ENCODE data around the gene CCL15. TPM values are rescaled to one million over a fixed set of nuclear protein-coding genes. Genes with fewer than 3 reads are reported as not detected.

Gene CCL15
- total and polyA plus RNA-seq, 2 of the 13 experiments (the other 11 are each of a cell fraction or from before 2014, with no cell fraction given), result 29.2 to 45.9 TPM

- TF ChIP-seq CENPBD1 (CRISPR knock-in tag; IDR thresholded peaks at IDR 0.05; ENCODE audit: borderline replicate concordance, low read depth), result no peak
- no peak for TF ChIP-seq ZSCAN21 (CRISPR knock-in tag; IDR thresholded peaks at IDR 0.05; ENCODE audit: borderline replicate concordance)
- TF ChIP-seq, protein P1, sequence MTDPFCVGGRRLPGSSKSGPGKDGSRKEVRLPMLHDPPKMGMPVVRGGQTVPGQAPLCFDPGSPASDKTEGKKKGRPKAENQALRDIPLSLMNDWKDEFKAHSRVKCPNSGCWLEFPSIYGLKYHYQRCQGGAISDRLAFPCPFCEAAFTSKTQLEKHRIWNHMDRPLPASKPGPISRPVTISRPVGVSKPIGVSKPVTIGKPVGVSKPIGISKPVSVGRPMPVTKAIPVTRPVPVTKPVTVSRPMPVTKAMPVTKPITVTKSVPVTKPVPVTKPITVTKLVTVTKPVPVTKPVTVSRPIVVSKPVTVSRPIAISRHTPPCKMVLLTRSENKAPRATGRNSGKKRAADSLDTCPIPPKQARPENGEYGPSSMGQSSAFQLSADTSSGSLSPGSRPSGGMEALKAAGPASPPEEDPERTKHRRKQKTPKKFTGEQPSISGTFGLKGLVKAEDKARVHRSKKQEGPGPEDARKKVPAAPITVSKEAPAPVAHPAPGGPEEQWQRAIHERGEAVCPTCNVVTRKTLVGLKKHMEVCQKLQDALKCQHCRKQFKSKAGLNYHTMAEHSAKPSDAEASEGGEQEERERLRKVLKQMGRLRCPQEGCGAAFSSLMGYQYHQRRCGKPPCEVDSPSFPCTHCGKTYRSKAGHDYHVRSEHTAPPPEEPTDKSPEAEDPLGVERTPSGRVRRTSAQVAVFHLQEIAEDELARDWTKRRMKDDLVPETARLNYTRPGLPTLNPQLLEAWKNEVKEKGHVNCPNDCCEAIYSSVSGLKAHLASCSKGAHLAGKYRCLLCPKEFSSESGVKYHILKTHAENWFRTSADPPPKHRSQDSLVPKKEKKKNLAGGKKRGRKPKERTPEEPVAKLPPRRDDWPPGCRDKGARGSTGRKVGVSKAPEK (CRISPR knock-in tag; IDR thresholded peaks at IDR 0.05; ENCODE audit: borderline replicate concordance), result no peak
- TF ChIP-seq, protein P2, sequence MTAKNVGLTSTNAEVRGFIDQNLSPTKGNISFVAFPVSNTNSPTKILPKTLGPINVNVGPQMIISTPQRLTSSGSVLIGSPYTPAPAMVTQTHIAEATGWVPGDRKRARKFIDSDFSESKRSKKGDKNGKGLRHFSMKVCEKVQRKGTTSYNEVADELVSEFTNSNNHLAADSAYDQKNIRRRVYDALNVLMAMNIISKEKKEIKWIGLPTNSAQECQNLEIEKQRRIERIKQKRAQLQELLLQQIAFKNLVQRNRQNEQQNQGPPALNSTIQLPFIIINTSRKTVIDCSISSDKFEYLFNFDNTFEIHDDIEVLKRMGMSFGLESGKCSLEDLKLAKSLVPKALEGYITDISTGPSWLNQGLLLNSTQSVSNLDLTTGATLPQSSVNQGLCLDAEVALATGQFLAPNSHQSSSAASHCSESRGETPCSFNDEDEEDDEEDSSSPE (CRISPR knock-in tag; IDR thresholded peaks at IDR 0.05), result no peak
- no peak for TF ChIP-seq ZBTB26 (CRISPR knock-in tag; IDR thresholded peaks at IDR 0.05; ENCODE audit: borderline replicate concordance)
- no peak for TF ChIP-seq ISL2 (CRISPR knock-in tag; IDR thresholded peaks at IDR 0.05)
- TF ChIP-seq, protein P3, sequence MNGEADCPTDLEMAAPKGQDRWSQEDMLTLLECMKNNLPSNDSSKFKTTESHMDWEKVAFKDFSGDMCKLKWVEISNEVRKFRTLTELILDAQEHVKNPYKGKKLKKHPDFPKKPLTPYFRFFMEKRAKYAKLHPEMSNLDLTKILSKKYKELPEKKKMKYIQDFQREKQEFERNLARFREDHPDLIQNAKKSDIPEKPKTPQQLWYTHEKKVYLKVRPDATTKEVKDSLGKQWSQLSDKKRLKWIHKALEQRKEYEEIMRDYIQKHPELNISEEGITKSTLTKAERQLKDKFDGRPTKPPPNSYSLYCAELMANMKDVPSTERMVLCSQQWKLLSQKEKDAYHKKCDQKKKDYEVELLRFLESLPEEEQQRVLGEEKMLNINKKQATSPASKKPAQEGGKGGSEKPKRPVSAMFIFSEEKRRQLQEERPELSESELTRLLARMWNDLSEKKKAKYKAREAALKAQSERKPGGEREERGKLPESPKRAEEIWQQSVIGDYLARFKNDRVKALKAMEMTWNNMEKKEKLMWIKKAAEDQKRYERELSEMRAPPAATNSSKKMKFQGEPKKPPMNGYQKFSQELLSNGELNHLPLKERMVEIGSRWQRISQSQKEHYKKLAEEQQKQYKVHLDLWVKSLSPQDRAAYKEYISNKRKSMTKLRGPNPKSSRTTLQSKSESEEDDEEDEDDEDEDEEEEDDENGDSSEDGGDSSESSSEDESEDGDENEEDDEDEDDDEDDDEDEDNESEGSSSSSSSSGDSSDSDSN (CRISPR knock-in tag; IDR thresholded peaks at IDR 0.05), result no peak
- TF ChIP-seq KLF11 (CRISPR knock-in tag; IDR thresholded peaks at IDR 0.05), result no peak
- no peak for TF ChIP-seq DNMT3B (CRISPR knock-in tag; conservative IDR thresholded peaks at IDR 0.05)
- no peak for TF ChIP-seq SIN3A (IDR thresholded peaks at IDR 0.05; ENCODE audit: borderline replicate concordance, low read depth, low read length)
- peak; percentile 64; the same call in 1 of the 2 replicates for TF ChIP-seq RXRB (CRISPR knock-in tag; IDR thresholded peaks at IDR 0.05; ENCODE audit: borderline replicate concordance)
- TF ChIP-seq ZNF546 (CRISPR knock-in tag; conservative IDR thresholded peaks at IDR 0.05), result no peak
- TF ChIP-seq, protein P4, sequence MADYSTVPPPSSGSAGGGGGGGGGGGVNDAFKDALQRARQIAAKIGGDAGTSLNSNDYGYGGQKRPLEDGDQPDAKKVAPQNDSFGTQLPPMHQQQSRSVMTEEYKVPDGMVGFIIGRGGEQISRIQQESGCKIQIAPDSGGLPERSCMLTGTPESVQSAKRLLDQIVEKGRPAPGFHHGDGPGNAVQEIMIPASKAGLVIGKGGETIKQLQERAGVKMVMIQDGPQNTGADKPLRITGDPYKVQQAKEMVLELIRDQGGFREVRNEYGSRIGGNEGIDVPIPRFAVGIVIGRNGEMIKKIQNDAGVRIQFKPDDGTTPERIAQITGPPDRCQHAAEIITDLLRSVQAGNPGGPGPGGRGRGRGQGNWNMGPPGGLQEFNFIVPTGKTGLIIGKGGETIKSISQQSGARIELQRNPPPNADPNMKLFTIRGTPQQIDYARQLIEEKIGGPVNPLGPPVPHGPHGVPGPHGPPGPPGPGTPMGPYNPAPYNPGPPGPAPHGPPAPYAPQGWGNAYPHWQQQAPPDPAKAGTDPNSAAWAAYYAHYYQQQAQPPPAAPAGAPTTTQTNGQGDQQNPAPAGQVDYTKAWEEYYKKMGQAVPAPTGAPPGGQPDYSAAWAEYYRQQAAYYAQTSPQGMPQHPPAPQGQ (CRISPR knock-in tag; IDR thresholded peaks at IDR 0.05; ENCODE audit: borderline replicate concordance), result no peak
- TF ChIP-seq ZBTB14 (CRISPR knock-in tag; IDR thresholded peaks at IDR 0.05), result no peak
- peak; percentile 56; the same call in 1 of the 2 replicates for TF ChIP-seq PPARG (CRISPR knock-in tag; conservative IDR thresholded peaks at IDR 0.05)
- no peak for TF ChIP-seq THYN1 (CRISPR knock-in tag; IDR thresholded peaks at IDR 0.05; ENCODE audit: borderline replicate concordance, low read depth)
- TF ChIP-seq TRIM24 (CRISPR knock-in tag; IDR thresholded peaks at IDR 0.05), result no peak
- no peak for TF ChIP-seq MATR3 (CRISPR knock-in tag; IDR thresholded peaks at IDR 0.05)
- TF ChIP-seq ZNF101 (CRISPR knock-in tag; IDR thresholded peaks at IDR 0.05; ENCODE audit: borderline replicate concordance, low read depth), result no peak
These were observed 10.3 kb downstream of the CCL15 start (continued) for GRCh38 chr17:35991075-35991474.
